ENCODE measurements around the gene HELT.

The HELT gene

DNA sequence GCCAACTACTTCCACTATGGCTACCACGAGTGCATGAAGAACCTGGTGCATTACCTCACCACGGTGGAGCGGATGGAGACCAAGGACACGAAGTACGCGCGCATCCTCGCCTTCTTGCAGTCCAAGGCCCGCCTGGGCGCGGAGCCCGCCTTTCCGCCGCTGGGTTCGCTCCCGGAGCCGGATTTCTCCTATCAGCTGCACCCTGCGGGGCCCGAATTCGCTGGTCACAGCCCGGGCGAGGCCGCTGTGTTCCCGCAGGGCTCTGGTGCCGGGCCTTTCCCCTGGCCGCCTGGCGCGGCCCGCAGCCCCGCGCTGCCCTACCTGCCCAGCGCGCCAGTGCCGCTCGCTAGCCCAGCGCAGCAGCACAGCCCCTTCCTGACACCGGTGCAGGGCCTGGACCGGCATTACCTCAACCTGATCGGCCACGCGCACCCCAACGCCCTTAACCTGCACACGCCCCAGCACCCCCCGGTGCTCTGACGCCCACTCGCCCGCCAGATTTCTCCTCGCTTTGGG, 2.1 kb downstream of the HELT start:
- CTCF ChIA-PET: no interaction called here
- POLR2A ChIA-PET: no interaction called here
- TF ChIP-seq, protein P1, sequence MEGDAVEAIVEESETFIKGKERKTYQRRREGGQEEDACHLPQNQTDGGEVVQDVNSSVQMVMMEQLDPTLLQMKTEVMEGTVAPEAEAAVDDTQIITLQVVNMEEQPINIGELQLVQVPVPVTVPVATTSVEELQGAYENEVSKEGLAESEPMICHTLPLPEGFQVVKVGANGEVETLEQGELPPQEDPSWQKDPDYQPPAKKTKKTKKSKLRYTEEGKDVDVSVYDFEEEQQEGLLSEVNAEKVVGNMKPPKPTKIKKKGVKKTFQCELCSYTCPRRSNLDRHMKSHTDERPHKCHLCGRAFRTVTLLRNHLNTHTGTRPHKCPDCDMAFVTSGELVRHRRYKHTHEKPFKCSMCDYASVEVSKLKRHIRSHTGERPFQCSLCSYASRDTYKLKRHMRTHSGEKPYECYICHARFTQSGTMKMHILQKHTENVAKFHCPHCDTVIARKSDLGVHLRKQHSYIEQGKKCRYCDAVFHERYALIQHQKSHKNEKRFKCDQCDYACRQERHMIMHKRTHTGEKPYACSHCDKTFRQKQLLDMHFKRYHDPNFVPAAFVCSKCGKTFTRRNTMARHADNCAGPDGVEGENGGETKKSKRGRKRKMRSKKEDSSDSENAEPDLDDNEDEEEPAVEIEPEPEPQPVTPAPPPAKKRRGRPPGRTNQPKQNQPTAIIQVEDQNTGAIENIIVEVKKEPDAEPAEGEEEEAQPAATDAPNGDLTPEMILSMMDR (IDR thresholded peaks at IDR 0.05; ENCODE audit: control extremely low read depth, extremely low read depth, low read depth, missing control alignments): no peak
- no peak for DNase-seq (ENCODE audit: extremely low spot score)

DNA sequence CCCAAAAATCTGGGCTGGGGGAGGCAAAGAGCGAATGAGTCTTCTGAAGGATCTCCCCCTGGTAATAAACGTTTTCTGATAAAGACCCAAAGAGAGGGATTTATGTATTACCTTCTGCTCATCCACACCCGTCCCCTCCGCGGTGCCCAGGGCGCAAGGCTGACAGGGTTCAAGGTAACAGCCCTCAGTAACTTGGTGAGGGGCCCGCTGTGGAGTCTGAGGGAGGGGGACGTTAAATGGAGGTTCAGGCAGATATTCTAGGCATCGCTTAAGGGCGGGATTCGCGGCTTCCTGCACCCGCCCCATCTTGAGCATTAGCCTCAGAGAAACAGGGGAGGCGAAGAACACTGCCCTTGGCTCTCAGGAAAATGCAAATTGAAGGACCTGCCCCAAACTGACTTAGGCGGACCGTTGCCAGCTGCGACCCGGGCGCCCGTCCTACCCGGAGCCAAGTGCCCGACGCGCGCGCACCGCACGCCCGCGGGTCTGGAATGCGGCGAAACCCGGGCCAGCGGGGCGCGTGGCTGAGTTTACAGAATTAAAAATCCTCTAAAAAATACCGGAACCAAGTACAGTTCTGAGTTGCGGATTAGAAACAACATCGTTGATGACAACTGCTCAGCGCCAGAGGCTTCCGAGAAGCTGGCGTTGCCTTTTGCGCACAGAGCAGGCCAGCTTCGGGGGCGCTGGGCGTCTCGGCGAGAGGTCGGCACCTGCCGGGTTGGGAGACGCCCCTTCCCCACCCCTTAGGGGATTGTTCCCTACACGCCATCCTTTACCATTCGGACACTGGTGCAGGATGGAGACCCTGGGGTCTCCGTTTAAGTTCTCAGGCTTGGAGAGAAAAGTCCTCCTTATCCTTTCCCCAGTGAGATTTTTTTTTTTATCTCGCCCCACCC, 2.8 kb downstream of the HELT start:
- CTCF ChIA-PET: interaction anchor here (1.5 to 6.2 kb wide), 2 partner anchors 13 to 19 kb away, joined by 4 to 40 read pairs; no protein-coding TSS in a partner anchor
- no peak for DNase-seq (ENCODE audit: extremely low spot score)
- POLR2A ChIA-PET: no interaction called here
- TF ChIP-seq, protein P1 (IDR thresholded peaks at IDR 0.05; ENCODE audit: control extremely low read depth, extremely low read depth, low read depth, missing control alignments): no peak

DNA sequence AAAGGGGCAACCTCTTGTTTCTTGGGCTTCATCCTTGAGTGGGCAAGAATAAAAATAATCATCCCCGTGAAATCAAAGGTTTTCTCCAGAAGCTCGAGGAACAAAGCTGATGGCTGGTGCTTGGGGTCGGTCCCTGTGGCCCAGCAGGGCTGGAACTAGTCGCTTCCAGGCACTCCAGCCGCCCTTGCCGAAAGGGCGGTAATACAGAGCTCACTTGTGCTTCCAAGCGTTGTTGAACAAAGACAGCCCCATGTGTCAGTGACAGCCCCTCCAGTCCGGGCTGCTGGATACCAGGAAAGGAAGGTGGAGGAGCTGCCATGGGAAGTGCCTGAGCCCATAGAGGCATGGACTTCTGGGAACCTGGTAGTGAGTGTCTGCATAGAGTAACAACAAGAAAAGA, 5.2 kb downstream of the HELT start:
- CTCF ChIA-PET: interaction anchor here (0.9 to 6.2 kb wide), 6 partner anchors 10 to 1015 kb away, joined by 3 to 40 read pairs (median 4); no protein-coding TSS in a partner anchor
- no peak for DNase-seq (ENCODE audit: extremely low spot score)
- POLR2A ChIA-PET: no interaction called here
- TF ChIP-seq, protein P1 (IDR thresholded peaks at IDR 0.05; ENCODE audit: control extremely low read depth, extremely low read depth, low read depth, missing control alignments): no peak

DNA sequence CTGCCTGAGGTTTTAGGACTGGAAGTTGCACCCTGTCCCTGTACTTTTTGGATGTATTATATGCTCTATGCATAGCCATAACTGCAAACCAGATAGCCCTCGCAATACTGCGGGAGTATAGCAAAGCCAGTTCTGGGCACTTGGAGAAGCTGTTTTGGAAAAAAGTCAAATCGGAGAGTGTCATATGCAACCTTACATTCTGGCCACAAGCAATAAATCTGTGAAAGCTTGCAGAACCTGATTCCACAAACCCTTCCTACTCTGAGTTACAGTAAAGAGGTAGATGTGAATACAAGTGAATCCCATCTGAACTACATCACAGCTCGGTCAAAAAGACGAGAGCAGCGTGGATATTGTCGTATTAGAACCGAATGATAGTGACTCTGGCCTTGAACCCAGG, 10.3 kb downstream of the HELT start:
- DNase-seq (ENCODE audit: extremely low spot score): no peak
- TF ChIP-seq, protein P1 (IDR thresholded peaks at IDR 0.05; ENCODE audit: control extremely low read depth, extremely low read depth, low read depth, missing control alignments): no peak
- CTCF ChIA-PET: interaction anchor here (1.7 to 5.0 kb wide), 2 partner anchors 12 to 67 kb away, joined by 4 to 39 read pairs; no protein-coding TSS in a partner anchor
- POLR2A ChIA-PET: no interaction called here

DNA sequence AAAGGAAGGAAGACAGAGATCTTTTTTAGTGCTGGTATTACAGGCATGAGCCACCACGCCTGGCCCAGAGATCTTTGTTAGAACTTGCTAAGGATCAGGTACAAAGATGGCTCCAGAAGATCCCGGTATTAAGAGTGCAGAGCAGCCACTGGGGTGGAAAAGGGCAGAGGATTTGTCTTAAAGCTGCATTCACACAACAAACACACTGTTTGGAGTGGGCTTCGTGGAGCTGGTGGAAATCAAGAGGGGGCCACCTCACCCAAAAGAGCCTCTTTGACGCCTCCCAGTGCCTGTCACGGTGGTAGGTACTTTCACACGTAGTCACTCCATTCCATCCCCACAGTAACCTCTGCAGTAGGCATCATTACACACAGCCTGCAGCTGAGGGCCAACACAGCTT, 13.3 kb downstream of the HELT start:
- ChIA-PET POLR2A (interaction anchor here (1.1 kb wide), 1 partner anchor 111 kb away, joined by 3 read pairs; the partner anchor contains the start of gene SLC25A4), CTCF (interaction anchor here (1.6 to 5.0 kb wide), 4 partner anchors 9 to 1007 kb away, joined by 4 to 39 read pairs (median 4); no protein-coding TSS in a partner anchor)
- DNase-seq (ENCODE audit: extremely low spot score): no peak
- TF ChIP-seq, protein P1 (IDR thresholded peaks at IDR 0.05; ENCODE audit: control extremely low read depth, extremely low read depth, low read depth, missing control alignments): no peak

DNA sequence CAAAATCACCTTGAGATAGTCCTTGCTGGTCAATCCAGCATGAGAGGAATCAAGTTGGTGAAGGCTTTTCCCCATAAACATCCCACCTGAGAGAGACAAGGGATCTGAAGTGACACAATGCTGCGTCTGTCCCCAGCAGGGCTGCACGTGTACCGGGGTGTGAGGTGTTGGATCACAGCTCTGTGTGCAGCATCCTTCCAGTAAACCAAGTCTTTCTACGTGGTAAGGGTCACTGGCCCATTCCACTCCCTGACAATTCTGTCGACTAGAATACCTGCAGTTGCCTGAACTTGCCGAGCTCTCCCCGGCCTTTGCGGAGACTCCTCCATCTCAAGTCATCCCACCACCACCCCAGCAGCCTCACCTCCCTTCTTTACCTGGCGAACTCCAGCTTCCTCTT, 14.8 kb downstream of the HELT start:
- no peak for DNase-seq (ENCODE audit: extremely low spot score)
- POLR2A ChIA-PET: no interaction called here
- CTCF ChIA-PET: interaction anchor here (0.8 to 5.0 kb wide), 7 partner anchors 8 to 371 kb away, joined by 3 to 39 read pairs (median 3); no protein-coding TSS in a partner anchor
- TF ChIP-seq, protein P1 (IDR thresholded peaks at IDR 0.05; ENCODE audit: control extremely low read depth, extremely low read depth, low read depth, missing control alignments): no peak
